Right renal cortex interstitium (tissue), 3 donors: Measurements from ENCODE around the gene PRKAB2. TPM values are rescaled to one million over a fixed set of nuclear protein-coding genes. Genes with fewer than 3 reads are reported as not detected.
"Not testable (repeated sequence)": the region's sequence is repeated elsewhere in the genome, so short reads cannot be mapped to it uniquely, and the experiment has no call there.

Source experiments
- DNase-seq, 3 donors: peaks; one replicate each; pipeline ENCODE4 v3.0.0-alpha.2; 2013; ENCODE audit warnings: low read depth in 3 of 3, low spot score in 2 of 3
- polyA plus RNA-seq, 3 donors: library from polyadenylated mRNA; unstranded; fragments of 120-200 nt; gene quantifications; one replicate each; pipeline ENCODE4 v1.2.1, GENCODE V29; 2013; ENCODE audit not compliant: insufficient read length in 3 of 3

Gene PRKAB2
- polyA plus RNA-seq, 3 donors = 24.0 to 28.7 (median 24.5) TPM

GRCh38 chr1:147177611-147178380 is 5.5 kb upstream of the PRKAB2 start:
- DNase-seq = no peak

- no peak for DNase-seq
Observed at GRCh38 chr1:147171399-147172167, 687 bp downstream of the PRKAB2 start.

GRCh38 chr1:147169840-147170674 is 2.2 kb downstream of the PRKAB2 start:
- no peak for DNase-seq

- no peak for DNase-seq
Observed at GRCh38 chr1:147169171-147169570, 3.1 kb downstream of the PRKAB2 start.

GRCh38 chr1:147168626-147169058 is 3.6 kb downstream of the PRKAB2 start:
- no peak for DNase-seq

- DNase-seq = no peak
Observed at GRCh38 chr1:147167365-147167764, 4.9 kb downstream of the PRKAB2 start.

DNA sequence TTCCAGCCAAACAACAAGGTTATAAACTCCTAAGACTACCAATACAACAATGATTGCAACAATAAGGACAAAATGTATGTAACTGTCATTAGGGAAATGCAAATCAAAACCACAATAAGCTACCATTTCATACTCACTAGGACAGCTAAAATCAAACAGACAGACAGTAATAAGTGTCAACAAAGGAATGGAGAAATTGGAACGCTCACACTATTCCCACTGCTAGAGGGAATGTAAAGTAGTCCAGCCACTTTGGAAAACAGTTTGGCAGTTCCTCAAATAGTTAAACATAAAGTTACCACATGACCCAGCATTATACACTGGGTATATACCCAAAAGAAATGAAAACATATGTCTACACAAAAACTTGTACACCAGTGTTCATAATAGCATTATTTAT is 9.3 kb downstream of the PRKAB2 start:
- no peak for DNase-seq

GRCh38 chr1:147162093-147162492 is 10.2 kb downstream of the PRKAB2 start:
- DNase-seq = no peak

DNA sequence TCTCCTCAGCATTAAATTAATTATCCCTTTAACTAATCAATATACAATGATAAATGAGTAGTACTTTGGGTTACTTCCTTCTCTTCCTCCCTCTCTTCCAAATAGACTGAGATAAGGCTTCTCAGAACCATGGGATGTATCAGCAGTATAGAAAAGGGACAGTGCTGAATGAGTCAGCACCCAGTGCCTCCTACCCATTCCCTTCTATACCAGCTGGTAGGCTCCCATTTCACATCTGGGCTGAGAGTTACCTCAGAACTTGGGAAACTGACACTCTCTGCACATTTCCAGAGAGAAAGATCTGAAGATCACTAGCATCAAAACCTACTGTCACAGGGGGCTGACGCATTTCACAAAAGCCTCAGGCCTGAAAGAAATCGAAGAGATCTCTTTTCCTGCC is 15.2 kb downstream of the PRKAB2 start:
- not testable (repeated sequence) for DNase-seq

DNA sequence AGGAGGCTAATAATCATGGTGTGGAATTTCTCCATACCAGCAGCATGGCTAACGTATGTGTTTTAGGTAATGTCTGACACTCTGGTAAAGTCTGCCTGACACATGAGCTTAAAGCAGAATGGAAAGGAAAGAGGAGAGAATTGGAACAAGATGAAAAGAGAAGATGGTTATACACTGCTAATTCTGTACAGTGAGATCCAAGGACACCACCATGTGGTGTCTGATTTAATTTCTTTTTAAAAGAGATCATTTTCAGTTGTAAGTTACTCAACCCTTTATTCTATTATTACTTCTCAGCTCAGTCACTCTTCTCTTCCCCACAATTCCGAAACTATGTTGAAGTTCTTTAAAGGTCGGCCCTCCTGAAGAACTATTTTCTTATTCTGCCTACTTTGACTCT is 15.6 kb downstream of the PRKAB2 start:
- no peak for DNase-seq

GRCh38 chr1:147152772-147153171 is 19.5 kb downstream of the PRKAB2 start:
- no peak for DNase-seq

DNA sequence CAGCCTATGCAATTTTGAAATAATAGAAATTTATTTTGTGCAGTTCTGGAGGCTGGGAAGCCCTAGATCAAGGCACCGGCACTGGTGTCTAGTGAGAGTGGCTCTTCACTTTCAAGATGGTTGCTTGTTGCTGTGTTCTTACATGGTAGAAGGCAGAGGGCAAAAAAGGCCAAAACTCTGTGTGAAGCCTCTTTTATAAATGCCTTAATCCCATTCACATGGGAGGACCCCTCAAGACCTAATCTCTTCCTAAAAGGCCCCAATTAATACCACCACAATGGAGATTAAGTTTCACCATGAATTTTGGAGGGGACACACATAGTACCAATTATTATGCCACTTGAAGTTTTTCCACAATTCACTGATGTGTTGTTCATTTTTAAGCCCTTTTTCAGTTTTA is 21.0 kb downstream of the PRKAB2 start:
- DNase-seq = no peak

- no peak for DNase-seq
Observed at GRCh38 chr1:147142886-147143285, 29.4 kb downstream of the PRKAB2 start.

DNA sequence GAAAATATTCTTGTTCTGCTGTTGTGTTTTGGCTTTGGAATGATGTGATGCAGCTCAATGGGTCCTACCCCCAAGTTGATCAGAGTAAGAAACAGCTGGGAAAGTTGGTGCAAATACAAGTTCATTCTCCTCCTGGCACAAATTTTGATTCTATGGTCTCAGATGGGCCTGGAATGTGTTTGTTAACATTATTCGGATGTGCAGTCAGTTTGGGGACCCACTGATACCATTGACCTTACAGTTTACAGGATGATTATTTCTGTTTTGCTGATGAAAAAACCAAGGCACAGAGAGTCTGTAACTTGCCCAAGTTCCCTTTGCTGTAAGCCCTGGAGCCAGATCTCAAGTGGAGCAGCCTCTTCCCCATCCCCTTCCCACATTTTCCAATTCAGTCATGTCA is 41.5 kb downstream of the PRKAB2 start:
- DNase-seq = not testable (repeated sequence)

- DNase-seq = no peak
Observed at GRCh38 chr1:147129116-147129873, 43.0 kb downstream of the PRKAB2 start.

- no peak for DNase-seq
Observed at GRCh38 chr1:147124266-147124665, 48.0 kb downstream of the PRKAB2 start.

GRCh38 chr1:147117109-147117508 is 55.2 kb downstream of the PRKAB2 start:
- DNase-seq = no peak

DNA sequence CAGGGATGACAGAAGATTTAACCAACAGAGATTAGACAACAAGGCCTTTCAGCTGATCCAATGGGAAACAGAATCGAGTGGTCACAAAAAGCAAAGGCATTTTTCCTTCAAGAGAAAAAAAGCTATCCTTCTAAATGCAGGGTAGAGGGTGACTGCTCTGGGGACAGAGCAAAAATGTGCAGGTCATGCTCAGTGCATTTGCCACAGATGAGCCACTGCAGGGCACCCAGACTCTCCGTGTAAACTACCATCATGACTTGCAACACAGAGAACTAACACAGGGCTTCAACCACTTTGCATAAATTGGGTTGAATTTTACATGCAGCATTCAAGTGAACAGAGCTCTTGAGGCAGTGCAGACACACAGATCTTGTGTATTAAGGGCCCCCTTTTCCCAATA is 56.8 kb downstream of the PRKAB2 start:
- no peak for DNase-seq

- DNase-seq = not testable (repeated sequence)
Observed at GRCh38 chr1:147115079-147115478, 57.2 kb downstream of the PRKAB2 start.

DNA sequence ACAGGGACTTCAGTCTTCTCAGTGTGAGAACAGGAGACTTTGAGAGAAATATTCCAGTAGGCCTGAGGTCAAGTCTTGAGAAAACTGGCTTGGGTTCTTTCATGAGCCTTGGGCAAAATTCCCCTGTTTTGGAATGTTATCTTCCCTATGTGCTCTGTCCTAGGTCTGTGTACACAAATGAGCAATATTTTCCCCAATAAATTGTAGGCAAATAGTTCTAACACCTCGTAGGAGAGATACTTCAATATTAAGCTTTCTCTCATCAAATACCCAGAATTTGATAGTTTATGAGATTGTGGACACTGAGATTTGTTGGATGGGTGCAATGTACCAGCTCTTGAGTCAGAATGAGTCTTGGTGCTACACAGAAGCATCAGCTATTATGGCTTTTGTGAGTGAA is 57.9 kb downstream of the PRKAB2 start:
- DNase-seq = not testable (repeated sequence)
